ENCODE data around the gene EVL.
A peak's percentile ranks its signal among the peaks of the same experiment; 100 is the strongest.

The EVL gene

GRCh38 chr14:100052819-100053218, 12.4 kb upstream of the EVL start:
- DNase-seq (ENCODE audit: extremely low spot score), result no peak
- POLR2A ChIA-PET, result no interaction called here
- CTCF ChIA-PET, result no interaction called here
- TF ChIP-seq PKNOX1 (IDR thresholded peaks at IDR 0.05), result peak; percentile 53; the same call in 1 of the 2 replicates
- TF ChIP-seq TARDBP (IDR thresholded peaks at IDR 0.05), result no peak

GRCh38 chr14:100054316-100055075, 10.7 kb upstream of the EVL start:
- ChIA-PET CTCF (no interaction called here), POLR2A (no interaction called here)
- no peak for DNase-seq (ENCODE audit: extremely low spot score)
- TF ChIP-seq L3MBTL2 (conservative IDR thresholded peaks at IDR 0.05), result no peak
- no peak for TF ChIP-seq PKNOX1 (IDR thresholded peaks at IDR 0.05)
- TF ChIP-seq NFRKB (IDR thresholded peaks at IDR 0.05), result no peak
- no peak for TF ChIP-seq SP1 (IDR thresholded peaks at IDR 0.05)
- no peak for TF ChIP-seq TARDBP (IDR thresholded peaks at IDR 0.05)
- no peak for TF ChIP-seq FOXA1 (IDR thresholded peaks at IDR 0.05)
- no peak for TF ChIP-seq BHLHE40 (IDR thresholded peaks at IDR 0.05; ENCODE audit: borderline replicate concordance)
- no peak for TF ChIP-seq SUZ12 (IDR thresholded peaks at IDR 0.05)
- no peak for TF ChIP-seq ARNT (IDR thresholded peaks at IDR 0.05)
- TF ChIP-seq LEF1 (IDR thresholded peaks at IDR 0.05; ENCODE audit: borderline replicate concordance), result no peak
- TF ChIP-seq HDGF (IDR thresholded peaks at IDR 0.05; ENCODE audit: borderline replicate concordance), result no peak
- no peak for TF ChIP-seq ELF4 (IDR thresholded peaks at IDR 0.05)
- TF ChIP-seq CTBP1 (IDR thresholded peaks at IDR 0.05; ENCODE audit: borderline replicate concordance), result no peak
- TF ChIP-seq ZNF384 (IDR thresholded peaks at IDR 0.05), result no peak
- no peak for TF ChIP-seq FOXM1 (IDR thresholded peaks at IDR 0.05; ENCODE audit: borderline replicate concordance)
- TF ChIP-seq FOXK2 (IDR thresholded peaks at IDR 0.05), result no peak

GRCh38 chr14:100056431-100056830, 8.8 kb upstream of the EVL start:
- ChIA-PET POLR2A (no interaction called here), CTCF (interaction anchor here (1.0 kb wide), 1 partner anchor 55 kb away, joined by 4 read pairs; no protein-coding TSS in a partner anchor)
- TF ChIP-seq LEF1 (IDR thresholded peaks at IDR 0.05; ENCODE audit: borderline replicate concordance) (no peak), FOXM1 (IDR thresholded peaks at IDR 0.05; ENCODE audit: borderline replicate concordance) (no peak)
- DNase-seq (ENCODE audit: extremely low spot score), result no peak

- DNase-seq (ENCODE audit: extremely low spot score), result peak; percentile 30
- TF ChIP-seq PKNOX1 (IDR thresholded peaks at IDR 0.05), result no peak
- no peak for TF ChIP-seq NFRKB (IDR thresholded peaks at IDR 0.05)
- TF ChIP-seq TARDBP (IDR thresholded peaks at IDR 0.05), result no peak
- no peak for TF ChIP-seq FOXM1 (IDR thresholded peaks at IDR 0.05; ENCODE audit: borderline replicate concordance)
- no peak for TF ChIP-seq SUZ12 (IDR thresholded peaks at IDR 0.05)
- no peak for TF ChIP-seq SP1 (IDR thresholded peaks at IDR 0.05)
- TF ChIP-seq BHLHE40 (IDR thresholded peaks at IDR 0.05; ENCODE audit: borderline replicate concordance), result no peak
- TF ChIP-seq ARNT (IDR thresholded peaks at IDR 0.05), result no peak
- no peak for TF ChIP-seq ZNF384 (IDR thresholded peaks at IDR 0.05)
- TF ChIP-seq FOXA1 (IDR thresholded peaks at IDR 0.05), result no peak
- TF ChIP-seq CTBP1 (IDR thresholded peaks at IDR 0.05; ENCODE audit: borderline replicate concordance), result no peak
- no peak for TF ChIP-seq LEF1 (IDR thresholded peaks at IDR 0.05; ENCODE audit: borderline replicate concordance)
- TF ChIP-seq HDGF (IDR thresholded peaks at IDR 0.05; ENCODE audit: borderline replicate concordance), result no peak
- TF ChIP-seq FOXK2 (IDR thresholded peaks at IDR 0.05), result no peak
- no peak for TF ChIP-seq ELF4 (IDR thresholded peaks at IDR 0.05)
- no peak for TF ChIP-seq L3MBTL2 (conservative IDR thresholded peaks at IDR 0.05)
- ChIA-PET CTCF (interaction anchor here (1.0 kb wide), 1 partner anchor 54 kb away, joined by 4 read pairs; no protein-coding TSS in a partner anchor), POLR2A (no interaction called here)
These were observed 8.0 kb upstream of the EVL start for GRCh38 chr14:100056964-100057795.

GRCh38 chr14:100058777-100059437, 6.3 kb upstream of the EVL start:
- ChIA-PET CTCF (interaction anchor here (1.1 kb wide), 1 partner anchor 42 kb away, joined by 3 read pairs; no protein-coding TSS in a partner anchor), POLR2A (no interaction called here)
- no peak for TF ChIP-seq PKNOX1 (IDR thresholded peaks at IDR 0.05)
- TF ChIP-seq TARDBP (IDR thresholded peaks at IDR 0.05), result no peak
- TF ChIP-seq SP1 (IDR thresholded peaks at IDR 0.05), result no peak
- no peak for TF ChIP-seq BHLHE40 (IDR thresholded peaks at IDR 0.05; ENCODE audit: borderline replicate concordance)
- no peak for TF ChIP-seq LEF1 (IDR thresholded peaks at IDR 0.05; ENCODE audit: borderline replicate concordance)
- no peak for TF ChIP-seq ELF4 (IDR thresholded peaks at IDR 0.05)
- no peak for DNase-seq (ENCODE audit: extremely low spot score)
